ENCODE data around the gene FAM228A.

The FAM228A gene

GRCh38 chr2:24153478-24153877, 21.4 kb upstream of the FAM228A start:
- TF ChIP-seq EGR1 (IDR thresholded peaks at IDR 0.05), result no peak
- TF ChIP-seq FOXM1 (IDR thresholded peaks at IDR 0.05; ENCODE audit: borderline replicate concordance, low read depth), result no peak
- no peak for TF ChIP-seq CREB1 (IDR thresholded peaks at IDR 0.05; ENCODE audit: low read depth)
- no peak for TF ChIP-seq NFIC (IDR thresholded peaks at IDR 0.05)
- no peak for TF ChIP-seq TCF12 (IDR thresholded peaks at IDR 0.05; ENCODE audit: low read depth)
- TF ChIP-seq YY1 (IDR thresholded peaks at IDR 0.05; ENCODE audit: low read depth), result no peak
- TF ChIP-seq TAF1 (IDR thresholded peaks at IDR 0.05; ENCODE audit: low read depth), result no peak
- no peak for TF ChIP-seq MAX (IDR thresholded peaks at IDR 0.05)
- no peak for TF ChIP-seq RAD21 (IDR thresholded peaks at IDR 0.05; ENCODE audit: low read depth)
- no peak for TF ChIP-seq ZBTB7A (IDR thresholded peaks at IDR 0.05; ENCODE audit: low read depth)
- TF ChIP-seq REST (IDR thresholded peaks at IDR 0.05; ENCODE audit: low read depth), result no peak
- no peak for TF ChIP-seq EP300 (IDR thresholded peaks at IDR 0.05; ENCODE audit: borderline replicate concordance)
- no peak for TF ChIP-seq TEAD4 (IDR thresholded peaks at IDR 0.05)
- TF ChIP-seq CEBPB (IDR thresholded peaks at IDR 0.05), result no peak
- no peak for TF ChIP-seq USF1 (IDR thresholded peaks at IDR 0.05)

GRCh38 chr2:24158131-24158530, 16.7 kb upstream of the FAM228A start:
- TF ChIP-seq MAX (IDR thresholded peaks at IDR 0.05) (no peak), CREB1 (IDR thresholded peaks at IDR 0.05; ENCODE audit: low read depth) (no peak), USF1 (IDR thresholded peaks at IDR 0.05) (no peak), REST (IDR thresholded peaks at IDR 0.05; ENCODE audit: low read depth) (no peak), FOXM1 (IDR thresholded peaks at IDR 0.05; ENCODE audit: borderline replicate concordance, low read depth) (no peak)

GRCh38 chr2:24159708-24160107, 15.1 kb upstream of the FAM228A start:
- TF ChIP-seq ZBTB7A (IDR thresholded peaks at IDR 0.05; ENCODE audit: low read depth), result no peak
- TF ChIP-seq RAD21 (IDR thresholded peaks at IDR 0.05; ENCODE audit: low read depth), result no peak
- TF ChIP-seq NFIC (IDR thresholded peaks at IDR 0.05), result no peak
- TF ChIP-seq REST (IDR thresholded peaks at IDR 0.05; ENCODE audit: low read depth), result no peak
- TF ChIP-seq USF1 (IDR thresholded peaks at IDR 0.05), result no peak
- TF ChIP-seq TEAD4 (IDR thresholded peaks at IDR 0.05), result no peak
- no peak for TF ChIP-seq YY1 (IDR thresholded peaks at IDR 0.05; ENCODE audit: low read depth)
- TF ChIP-seq TAF1 (IDR thresholded peaks at IDR 0.05; ENCODE audit: low read depth), result no peak
- TF ChIP-seq EGR1 (IDR thresholded peaks at IDR 0.05), result no peak
- TF ChIP-seq MAX (IDR thresholded peaks at IDR 0.05), result no peak
- no peak for TF ChIP-seq EP300 (IDR thresholded peaks at IDR 0.05; ENCODE audit: borderline replicate concordance)
- no peak for TF ChIP-seq TCF12 (IDR thresholded peaks at IDR 0.05; ENCODE audit: low read depth)
- no peak for TF ChIP-seq CEBPB (IDR thresholded peaks at IDR 0.05)
- no peak for TF ChIP-seq CREB1 (IDR thresholded peaks at IDR 0.05; ENCODE audit: low read depth)

- no peak for TF ChIP-seq CREB1 (IDR thresholded peaks at IDR 0.05; ENCODE audit: low read depth)
- TF ChIP-seq MAX (IDR thresholded peaks at IDR 0.05), result no peak
- no peak for TF ChIP-seq USF1 (IDR thresholded peaks at IDR 0.05)
- no peak for TF ChIP-seq CEBPB (IDR thresholded peaks at IDR 0.05)
These were observed 14.1 kb upstream of the FAM228A start for GRCh38 chr2:24160761-24161160.

Data from Ishikawa (cell line).